NCI-H460 (cell line): Measurements from ENCODE around the gene SORBS1. TPM values are rescaled to one million over a fixed set of nuclear protein-coding genes. Genes with fewer than 3 reads are reported as not detected.

Source experiments
- DNase-seq: peaks from one replicate; pipeline ENCODE4 v3.0.0-alpha.2; 2016; ENCODE audit warnings: low read depth; ENCODE audit errors: extremely low read depth
- total RNA-seq: library from RNA; depleted of rRNA; stranded (reverse); fragments of >200 nt; shearing (Covaris generic); gene quantifications from 2 replicates; pipeline ENCODE4 v1.2.3, GENCODE V29; 2014

The SORBS1 gene
- total RNA-seq, 1 experiment from 2014 or later, result 0.27 TPM

- no peak for DNase-seq
These were observed 255.4 kb downstream of the SORBS1 start for GRCh38 chr10:95305606-95306317.

- DNase-seq, result no peak
These were observed 256.2 kb downstream of the SORBS1 start for GRCh38 chr10:95304976-95305375.

GRCh38 chr10:95304463-95304862 is 256.7 kb downstream of the SORBS1 start:
- DNase-seq, result no peak

GRCh38 chr10:95303950-95304349 is 257.2 kb downstream of the SORBS1 start:
- no peak for DNase-seq

GRCh38 chr10:95303535-95303934 is 257.6 kb downstream of the SORBS1 start:
- no peak for DNase-seq

DNA sequence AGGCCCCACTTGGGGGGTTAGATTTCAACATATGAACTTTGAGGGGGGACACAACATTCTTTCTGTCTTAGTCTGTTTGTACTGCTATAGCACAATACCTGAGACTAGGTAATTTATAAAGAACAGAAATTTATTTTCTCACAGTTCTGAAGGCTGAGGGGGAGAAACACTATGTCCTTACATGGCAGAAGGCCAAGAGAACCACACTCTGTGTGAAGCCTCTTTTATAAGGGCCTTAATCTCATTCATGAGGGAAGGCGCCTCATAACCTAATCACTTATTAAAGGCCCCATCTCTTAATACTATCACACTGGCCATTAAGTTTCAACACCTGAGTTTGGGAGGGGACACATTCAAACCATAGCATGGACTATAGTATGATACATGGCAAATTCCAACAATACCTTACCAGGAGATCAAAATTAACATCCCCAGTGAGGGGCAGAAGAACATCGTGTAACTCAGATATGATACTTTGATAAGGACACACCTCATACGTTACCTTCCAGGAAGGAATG is 261.1 kb downstream of the SORBS1 start:
- no peak for DNase-seq

GRCh38 chr10:95297402-95297801 is 263.8 kb downstream of the SORBS1 start:
- no peak for DNase-seq

DNA sequence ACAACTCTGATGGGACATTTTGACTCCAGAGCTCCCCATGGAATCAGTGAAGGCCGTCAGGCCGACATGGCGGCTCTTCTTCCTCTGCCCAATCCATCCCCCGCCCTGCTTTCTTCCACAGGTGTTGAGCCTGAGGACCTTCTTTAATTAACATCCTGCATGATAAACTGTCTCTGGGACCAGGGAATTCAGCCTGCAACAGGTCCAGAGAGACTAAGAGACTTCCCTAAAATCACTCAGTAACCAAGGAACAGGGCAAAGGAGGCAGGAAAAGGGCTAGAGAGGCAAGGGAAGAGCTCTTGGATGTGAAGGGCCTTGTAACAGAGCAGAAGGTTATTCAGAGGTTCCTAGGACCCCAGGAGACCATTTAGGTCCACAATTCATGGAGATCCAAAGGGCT is 264.4 kb downstream of the SORBS1 start:
- DNase-seq, result no peak

- no peak for DNase-seq
These were observed 266.0 kb downstream of the SORBS1 start for GRCh38 chr10:95295031-95295755.

DNA sequence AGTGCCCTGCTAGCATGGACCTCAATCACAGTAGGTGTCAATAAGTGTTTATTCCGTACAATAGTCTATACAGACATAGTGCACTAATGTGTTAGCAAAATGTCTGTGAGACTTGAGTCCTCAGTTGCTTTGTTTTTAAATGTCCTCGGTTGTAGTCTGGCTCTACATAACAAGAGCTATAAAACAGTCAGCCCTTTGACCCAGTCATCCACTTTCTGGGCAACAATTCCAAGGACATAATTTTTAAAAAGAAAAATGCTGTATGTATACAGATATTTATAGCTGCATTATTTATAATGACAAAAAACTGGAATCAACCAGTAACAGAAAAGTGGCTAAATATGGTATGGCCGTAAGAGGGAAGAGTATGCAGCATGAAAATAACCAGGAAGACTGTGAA is 267.5 kb downstream of the SORBS1 start:
- DNase-seq, result no peak

GRCh38 chr10:95291365-95292039 is 269.7 kb downstream of the SORBS1 start:
- no peak for DNase-seq

DNA sequence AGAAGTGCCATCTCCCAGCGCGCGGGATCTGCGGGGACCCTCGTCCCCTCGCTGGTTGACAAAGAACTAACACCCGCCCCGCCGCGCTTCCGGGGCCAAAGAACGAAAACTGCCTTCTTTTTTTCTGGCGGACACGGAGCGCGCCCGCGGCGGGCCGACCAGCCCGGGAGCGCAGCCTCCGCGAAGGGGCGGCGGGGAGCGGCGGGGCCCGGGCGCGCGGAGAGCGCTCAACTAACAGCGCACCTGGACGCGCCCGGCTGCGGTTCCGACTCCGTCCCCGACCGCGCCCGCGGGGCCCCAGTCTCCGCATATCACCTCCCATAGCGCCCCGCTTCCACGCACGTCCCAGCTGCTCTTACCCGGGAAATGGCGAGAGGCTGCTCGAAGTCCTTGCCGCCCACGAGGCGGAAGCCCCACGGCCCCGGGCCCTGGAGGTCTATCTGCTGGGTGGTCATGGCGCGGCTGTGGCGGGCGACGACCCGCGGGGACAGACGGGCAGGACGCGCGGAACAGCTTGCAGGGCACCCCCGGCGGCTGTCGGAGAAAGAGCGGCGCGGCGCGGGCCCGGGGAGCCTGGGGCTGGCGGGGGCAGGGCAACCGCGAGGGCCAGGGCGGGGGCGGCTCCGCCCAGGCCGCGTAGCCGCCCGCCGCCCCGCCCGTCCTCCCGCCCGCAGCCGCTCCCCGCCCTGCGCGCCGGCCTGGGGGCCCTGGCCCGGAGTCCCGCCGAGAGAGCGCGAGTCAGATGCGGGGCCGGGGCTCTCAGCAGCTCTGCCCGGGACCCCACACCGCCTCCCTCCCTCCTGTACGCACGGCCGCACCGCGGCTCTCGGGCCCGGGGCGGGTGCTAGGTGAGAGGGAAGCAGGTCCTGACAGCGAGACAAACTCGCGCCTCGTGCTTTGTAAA is 270.5 kb downstream of the SORBS1 start, which contains the start of gene PDLIM1:
TSS of gene PDLIM1 (minus strand) at position 543 of the 904 bp plus-strand sequence. CDS start at position 455, 88 bp downstream.
- peak; percentile 46 for DNase-seq

DNA sequence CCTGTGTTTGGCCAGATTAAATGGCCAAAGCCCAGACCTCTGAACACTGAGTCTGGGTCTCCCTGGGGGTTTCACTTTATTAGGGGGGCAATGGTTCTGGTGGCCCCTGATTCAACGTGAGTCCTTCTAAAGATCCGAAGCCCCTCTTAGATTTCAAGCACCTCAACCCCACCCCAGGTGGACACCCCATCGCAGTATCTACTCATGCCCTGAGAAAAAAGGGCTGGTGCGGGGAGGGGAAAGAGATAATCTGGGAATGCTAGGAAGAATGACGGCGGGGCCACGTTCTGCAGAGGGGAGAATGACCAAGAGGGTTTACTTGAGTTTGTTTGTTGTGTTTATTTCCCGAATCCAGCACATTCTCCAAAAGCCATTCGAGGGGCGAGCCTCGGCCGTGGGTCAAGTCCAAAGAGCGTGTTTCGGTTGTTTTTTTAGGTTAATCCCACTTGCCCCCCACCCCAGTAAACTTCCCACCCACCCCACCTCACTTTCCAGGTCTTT is 271.2 kb downstream of the SORBS1 start:
- no peak for DNase-seq

- no peak for DNase-seq
These were observed 271.9 kb downstream of the SORBS1 start for GRCh38 chr10:95289003-95289920.

DNA sequence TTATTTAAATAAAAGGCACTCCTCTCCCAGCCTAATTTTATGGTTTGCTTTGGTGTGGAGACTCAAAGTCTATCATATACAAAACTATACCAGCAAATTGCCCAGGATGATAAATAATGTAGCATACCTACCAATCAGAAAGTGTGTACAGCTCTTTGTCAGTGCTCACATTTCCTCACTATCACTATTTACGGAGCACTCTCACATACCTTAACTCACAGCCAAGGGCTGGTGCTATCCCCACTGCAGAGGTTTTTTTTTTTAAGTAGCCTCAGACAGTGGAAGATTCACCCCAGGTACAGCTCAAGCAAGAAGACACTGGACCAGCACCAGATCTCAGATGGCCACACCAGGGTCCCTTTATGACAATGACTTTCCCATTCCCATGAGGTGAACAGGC is 272.9 kb downstream of the SORBS1 start:
- DNase-seq, result no peak

GRCh38 chr10:95287281-95287680 is 273.9 kb downstream of the SORBS1 start:
- DNase-seq, result no peak

DNA sequence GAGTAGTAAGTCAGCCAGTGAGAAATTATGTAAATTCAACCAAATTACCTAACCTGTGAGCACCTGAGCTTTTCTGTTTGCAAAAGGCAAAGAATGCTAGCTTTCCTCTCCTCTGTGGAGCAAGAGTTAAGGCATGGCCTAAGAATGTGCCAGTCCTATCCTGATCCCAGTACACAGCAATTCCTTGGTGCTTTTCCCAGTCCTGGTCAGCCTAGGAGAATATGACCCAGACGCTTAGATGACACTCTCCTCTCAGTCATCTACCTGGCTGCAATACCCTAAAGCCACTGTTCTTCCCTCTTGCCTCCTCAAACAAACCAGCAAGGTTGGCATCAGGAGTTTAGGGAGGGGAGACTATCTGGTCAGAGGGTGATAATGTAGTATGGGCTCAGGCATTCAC is 274.5 kb downstream of the SORBS1 start:
- DNase-seq, result no peak

DNA sequence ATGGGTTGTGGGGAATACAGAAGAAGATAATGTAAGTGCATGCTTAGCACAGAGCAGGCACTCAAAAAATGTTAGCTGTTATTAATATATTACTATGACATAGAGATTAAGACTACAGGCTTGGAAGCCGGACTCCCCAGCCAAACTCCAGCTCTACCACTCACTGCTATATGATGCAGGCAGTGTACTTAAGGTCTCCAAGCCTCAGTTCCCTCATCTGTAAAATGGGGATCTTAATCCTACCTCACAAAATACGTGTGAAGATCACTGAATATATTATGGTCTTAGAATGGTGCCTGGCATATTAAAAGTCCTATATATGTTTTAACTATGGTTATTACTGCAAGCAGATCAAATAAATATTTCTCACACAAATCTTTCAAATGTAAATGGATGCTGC is 275.6 kb downstream of the SORBS1 start:
- DNase-seq, result no peak

DNA sequence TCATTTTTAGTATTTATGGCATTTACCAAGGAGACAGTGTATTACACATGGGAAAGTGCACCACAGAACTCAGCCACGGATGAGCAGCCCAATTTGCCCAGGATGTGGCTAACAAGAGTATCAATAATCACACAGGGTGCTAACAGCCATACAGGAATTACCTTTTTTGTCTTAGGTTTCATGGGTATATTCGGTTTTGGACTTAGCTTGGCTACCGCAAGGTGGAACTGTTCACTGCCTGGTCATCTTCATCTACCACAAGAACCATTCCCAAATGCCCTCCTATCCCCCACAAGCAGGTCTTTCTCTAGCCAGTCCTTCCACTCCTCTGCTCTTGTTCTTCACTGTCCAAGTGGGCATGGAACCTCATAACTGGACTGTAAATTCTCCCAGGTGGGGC is 276.4 kb downstream of the SORBS1 start:
- DNase-seq, result no peak
